Mammary epithelial cell (primary cell): Measurements from ENCODE around the gene TAF1A.

Experiments
- CTCF ChIP-seq, 2 donors: IDR thresholded peaks in 1 of 2; conservative IDR thresholded peaks in 1 of 2; 2 replicates each; pipeline ENCODE4 v1.5.1; 2011 to 2012; ENCODE audit warnings: inconsistent platforms in 2 of 2, low read length in 2 of 2, mild to moderate bottlenecking in 2 of 2, control low read depth in 1 of 2, low read depth in 1 of 2; ENCODE audit not compliant: insufficient read depth in 1 of 2; ENCODE audit errors: extremely low read depth in 1 of 2
- EZH2 ChIP-seq: IDR thresholded peaks from 2 replicates; pipeline ENCODE4 v1.6.1; 2012; ENCODE audit warnings: low read length, inconsistent platforms, borderline replicate concordance

- TF ChIP-seq CTCF (conservative IDR thresholded peaks at IDR 0.05 in 1 of 2, IDR thresholded peaks at IDR 0.05 in 1 of 2; ENCODE audit: extremely low read depth in 1 of 2, insufficient read depth in 1 of 2, low read depth in 1 of 2, low read length in 2 of 2) (no peak), EZH2 (no peak)
Observed at GRCh38 chr1:222570837-222571236, 18.9 kb downstream of the TAF1A start.
